Stimulated activated CD4-positive, alpha-beta T cell treated with anti-CD3 and anti-CD28 coated beads, Interleukin-4, amount 100 ng/mL, for 48 hours (primary cell): Measurements from ENCODE around the gene MBOAT1.
"Not testable (repeated sequence)": the region's sequence is repeated elsewhere in the genome, so short reads cannot be mapped to it uniquely, and the experiment has no call there.

Experiments
- DNase-seq, 2 donors: peaks; one replicate each; pipeline ENCODE4 v3.0.0-alpha.2; 2020; ENCODE audit warnings: low read depth in 2 of 2

MBOAT1 gene

DNA sequence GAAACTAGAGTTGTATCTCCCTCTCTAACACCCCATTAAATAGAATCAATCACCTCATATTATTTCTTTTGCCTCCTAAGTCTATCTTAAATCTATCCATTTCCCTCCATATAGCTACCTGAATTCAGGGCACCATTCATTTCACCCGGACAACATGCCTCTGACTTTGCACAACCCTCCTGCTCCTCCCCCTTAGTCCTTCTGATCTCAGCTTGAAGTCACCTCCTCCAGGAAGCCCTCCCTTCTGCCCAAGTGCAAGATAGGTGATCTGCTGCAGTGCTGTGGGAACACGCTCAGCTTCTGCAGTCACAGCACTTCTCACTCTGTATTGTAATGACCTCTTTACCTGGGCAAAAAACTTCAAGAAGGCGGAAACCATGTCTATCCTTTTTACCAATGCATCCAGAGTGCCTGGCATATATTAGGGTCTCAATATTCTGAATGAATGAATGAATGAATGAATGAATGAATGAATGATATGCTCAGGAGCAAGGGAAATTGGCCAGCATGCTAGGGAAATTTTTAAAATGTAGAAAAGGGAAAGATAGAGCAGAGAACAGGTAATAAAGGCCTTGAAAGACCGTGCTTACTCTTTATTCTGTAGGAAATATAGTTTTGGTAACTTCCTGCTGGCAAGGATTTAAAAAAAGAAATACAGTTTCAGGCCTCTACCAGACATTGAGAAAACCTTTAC is 41.7 kb downstream of the MBOAT1 start:
- no peak for DNase-seq

DNA sequence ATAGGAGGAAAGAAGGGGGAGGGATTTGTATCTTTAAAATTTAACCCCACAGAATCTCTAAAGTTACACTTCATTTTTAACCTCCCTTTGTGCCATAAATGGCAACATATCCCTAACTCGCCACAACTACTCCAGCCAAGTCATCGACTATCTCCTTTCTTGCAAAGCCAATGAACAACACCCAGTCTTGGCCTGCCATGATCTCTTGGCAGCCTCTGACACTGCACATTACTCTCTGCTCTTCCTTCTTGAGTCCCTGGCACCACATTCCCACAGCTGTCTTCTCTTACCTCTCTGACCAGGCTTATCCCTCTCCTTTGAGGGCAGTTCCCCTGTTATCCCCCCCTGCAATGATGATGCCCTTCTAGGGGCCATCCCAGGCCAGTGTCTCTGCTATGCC is 42.5 kb downstream of the MBOAT1 start:
- no peak for DNase-seq

DNA sequence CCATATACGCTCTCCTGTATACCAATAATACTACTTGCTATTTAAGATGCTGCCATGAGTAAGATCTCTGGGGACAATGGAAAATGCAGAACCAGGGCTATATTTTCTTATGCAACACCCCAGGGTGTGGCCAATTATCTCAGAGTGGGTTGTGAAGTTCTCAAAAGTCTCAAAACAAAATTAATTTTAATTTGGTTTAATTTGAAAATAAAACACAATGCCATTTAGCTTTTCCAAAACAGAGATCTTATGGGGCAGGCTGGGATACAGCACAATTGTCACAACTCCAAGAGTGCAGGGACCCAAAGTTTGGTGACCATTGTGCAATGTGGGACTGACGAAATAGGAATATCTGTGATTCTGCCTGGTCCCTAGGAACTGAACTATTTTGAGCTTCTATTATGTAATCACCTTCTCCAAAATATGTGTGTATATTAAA is 43.1 kb downstream of the MBOAT1 start:
- no peak for DNase-seq

DNA sequence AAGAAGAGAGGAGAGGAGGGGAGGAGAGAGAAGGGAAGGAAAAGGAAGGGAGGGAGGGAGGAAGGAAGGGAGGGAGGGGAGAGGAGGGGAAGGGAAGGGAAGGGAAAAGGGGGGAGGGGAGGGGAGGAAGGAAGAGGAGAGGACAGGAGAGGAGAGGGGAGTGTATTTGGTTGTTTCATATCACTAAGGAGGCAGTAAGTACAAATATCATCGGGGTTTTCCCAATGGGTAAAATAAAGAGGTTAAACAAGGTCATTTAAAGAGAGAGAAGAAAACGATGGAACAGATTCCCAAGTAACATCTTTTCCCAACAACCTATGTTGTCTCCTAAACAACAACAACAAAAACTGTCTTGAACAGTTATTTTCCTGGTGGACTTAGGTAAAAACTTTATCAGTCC is 43.6 kb downstream of the MBOAT1 start:
- DNase-seq = no peak

DNA sequence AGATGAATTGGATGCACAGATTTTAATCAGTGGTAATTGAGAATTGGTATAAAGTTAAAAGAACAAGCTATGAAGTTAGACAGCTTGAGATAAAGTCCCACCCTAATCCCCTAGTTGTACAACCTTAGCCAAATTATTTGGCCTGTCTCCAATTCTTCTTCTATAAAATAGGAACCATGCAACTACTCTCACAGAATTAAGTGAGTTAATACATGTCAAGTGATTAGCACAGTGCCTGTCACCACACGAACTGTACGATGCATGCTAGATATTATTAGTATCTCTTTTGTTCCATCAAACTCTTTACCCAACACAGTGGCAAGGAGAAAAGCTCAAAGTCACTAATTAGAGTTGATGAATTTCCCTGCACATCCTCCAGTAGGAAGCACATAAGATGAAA is 44.7 kb downstream of the MBOAT1 start:
- no peak for DNase-seq

DNA sequence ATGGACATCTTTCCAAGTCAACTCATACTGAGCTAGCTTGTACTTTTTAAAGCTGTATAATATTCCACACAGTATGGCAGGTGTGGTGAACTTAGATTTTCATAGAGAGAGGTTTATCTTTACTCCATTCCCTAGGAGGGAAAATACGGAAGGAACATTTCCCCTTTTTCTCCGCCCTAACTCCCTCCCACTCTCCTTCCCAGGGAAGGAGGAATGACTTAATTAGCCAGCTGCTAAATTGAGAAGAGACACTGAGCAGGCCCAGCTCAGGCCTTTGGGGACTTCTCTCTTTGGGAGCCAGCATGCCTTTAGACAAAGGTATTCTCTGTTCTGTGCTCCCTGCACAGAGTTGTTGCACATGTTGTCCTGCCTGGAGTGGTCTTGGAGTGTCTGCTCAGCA is 46.1 kb downstream of the MBOAT1 start:
- no peak for DNase-seq

DNA sequence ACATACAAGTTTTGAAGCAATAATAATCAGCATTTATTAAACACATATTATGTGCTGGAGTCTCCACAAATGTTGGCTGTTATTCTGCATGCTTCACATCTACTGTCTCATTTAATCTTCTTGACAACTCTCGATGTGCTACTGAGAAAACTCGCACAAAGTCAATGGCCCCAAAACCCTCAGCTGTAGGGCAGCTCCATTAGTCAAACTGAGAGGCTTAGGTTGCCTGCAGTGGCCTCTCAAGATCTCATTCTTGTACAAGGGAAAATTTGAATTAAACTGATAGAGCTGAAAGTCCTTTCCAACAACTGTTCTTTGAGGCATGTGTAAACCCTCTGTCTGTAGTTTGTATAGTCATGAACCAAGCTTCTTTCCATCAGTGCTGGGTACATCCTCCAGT is 49.8 kb downstream of the MBOAT1 start:
- no peak for DNase-seq

DNA sequence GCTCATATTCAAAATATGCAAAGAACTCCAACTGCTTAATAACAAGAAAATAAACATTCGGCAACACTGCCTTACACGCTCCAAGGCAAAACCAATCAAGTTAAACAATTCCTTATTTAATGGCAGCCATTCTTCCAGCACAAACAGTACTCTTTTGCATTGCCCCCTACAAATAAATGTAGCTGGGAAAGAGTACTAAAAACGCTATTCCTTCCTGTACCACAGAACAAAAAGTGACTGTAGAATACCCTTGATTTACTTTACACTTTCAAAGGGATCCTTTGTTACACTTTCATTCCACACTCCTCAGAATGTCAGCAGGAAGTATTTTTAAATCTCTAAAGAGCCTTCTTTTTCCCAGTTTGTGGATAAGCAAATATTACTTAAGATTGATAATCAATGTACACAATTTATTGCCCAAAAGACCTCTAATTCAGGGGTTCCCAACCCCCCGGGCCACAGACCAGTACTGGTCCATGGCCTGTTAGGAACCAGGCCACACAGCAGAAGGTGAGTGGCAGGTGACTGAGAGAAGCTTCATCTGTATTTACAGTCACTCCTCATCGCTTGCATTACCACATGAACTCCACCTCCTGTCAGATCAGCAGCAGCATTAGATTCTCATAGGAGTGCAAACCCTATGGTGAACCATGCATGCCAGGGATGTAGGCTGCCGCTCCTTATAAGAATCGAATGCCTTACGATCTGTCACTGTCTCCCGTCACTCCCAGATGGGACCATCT is 51.6 kb downstream of the MBOAT1 start:
- no peak for DNase-seq

DNA sequence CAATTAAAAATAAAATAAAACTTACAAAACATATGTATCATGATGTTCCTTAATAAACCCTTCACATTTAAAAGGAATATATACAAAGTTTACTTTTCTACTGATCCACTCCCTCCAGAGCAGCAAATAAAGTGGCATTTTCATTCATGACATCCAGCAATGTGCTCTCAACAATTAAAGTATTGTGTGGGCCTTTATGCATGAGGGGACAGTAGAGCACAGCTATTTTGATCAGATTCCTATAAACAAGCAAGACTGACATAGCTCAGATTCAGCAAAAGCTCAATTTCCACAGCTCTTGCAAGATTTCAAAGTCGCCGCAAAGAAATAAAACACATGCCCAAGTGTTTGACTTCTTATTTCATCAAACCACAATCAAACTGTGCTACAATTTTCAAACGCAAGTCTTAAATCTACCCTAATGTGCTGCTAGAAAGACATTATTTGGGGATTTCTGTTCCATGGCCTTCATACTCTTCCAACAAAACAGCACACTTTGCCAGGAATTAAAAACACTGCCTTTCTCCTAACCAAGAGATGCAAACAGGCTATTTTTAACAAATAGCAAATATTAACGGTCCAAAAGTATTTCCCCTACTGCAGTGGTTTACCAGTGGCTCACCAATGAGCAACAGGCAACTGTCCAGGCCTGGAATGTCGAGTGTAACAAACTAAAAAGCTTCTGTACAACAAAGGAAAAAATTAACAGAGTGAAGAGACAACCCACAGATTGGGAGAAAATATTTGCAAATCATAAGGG is 52.3 kb downstream of the MBOAT1 start:
- DNase-seq = no peak

DNA sequence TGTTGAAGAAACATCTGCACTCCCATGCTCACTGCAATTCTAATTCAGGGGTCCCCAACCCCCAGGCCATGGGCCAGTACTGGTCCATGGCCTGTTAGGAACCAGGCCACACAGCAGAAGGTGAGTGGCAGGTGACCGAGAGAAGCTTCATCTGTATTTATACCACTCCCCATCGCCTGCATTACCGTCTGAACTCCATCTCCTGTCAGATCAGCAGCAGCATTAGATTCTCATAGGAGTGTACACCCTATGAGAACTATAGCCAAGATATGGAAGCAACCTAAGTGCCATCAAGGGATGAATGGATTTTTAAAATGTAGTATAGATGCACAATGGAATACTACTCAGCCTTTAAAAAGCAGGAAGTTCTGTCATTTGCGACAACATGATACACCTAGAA is 53.2 kb downstream of the MBOAT1 start:
- DNase-seq = no peak

DNA sequence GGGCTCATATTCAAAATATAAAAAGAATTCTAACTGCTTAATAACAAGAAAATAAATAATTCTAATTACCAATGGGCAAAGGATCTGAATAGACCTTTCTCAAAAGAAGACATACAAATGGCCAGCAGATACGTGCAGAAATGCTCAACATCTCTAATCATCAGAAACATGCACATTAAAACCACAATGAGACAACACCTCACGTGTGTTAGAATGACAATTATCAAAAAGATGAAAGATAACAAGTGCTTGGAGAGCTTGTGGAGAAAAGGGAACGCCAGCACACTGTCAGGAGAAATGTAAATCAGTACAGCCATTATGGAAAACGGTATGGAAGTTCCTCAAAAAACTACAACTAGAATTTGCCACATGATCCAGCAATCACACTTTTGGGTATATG is 53.6 kb downstream of the MBOAT1 start:
- no peak for DNase-seq

DNA sequence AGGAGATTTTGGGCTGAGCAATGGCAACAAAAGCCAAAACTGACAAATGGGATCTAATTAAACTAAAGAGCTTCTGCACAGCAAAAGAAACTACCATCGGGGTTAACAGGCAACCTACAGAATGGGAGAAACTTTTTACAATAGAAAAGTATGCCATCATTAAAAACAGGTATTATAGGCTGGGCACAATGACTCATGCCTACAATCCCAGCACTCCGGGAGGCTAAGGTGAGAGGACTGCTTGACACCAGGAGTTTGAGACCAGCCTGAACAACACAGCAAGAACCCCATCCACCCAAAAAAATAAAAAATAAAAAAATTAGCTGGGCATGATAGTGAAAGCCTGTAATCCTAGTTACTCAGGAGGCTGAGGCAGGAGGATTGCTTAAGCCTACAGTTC is 55.4 kb downstream of the MBOAT1 start:
- no peak for DNase-seq

DNA sequence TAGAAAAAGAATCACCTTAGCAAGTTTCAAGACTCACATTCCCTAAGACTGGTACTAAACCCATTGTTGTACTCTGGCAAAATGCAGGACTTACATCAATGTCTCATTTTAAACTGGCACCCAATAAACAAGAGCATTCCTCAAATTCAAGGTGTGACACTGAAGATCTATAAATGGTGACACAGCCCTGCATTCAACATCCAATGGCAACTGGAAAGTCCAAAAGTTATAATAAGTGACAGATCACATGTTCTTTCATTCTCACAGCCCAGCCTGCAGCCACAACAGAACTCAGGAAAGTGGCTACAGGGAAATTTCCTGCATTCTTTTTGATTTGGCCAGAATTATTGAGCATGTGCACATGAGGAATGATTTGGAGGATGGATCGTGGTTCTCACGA is 57.5 kb downstream of the MBOAT1 start:
- no peak for DNase-seq

DNA sequence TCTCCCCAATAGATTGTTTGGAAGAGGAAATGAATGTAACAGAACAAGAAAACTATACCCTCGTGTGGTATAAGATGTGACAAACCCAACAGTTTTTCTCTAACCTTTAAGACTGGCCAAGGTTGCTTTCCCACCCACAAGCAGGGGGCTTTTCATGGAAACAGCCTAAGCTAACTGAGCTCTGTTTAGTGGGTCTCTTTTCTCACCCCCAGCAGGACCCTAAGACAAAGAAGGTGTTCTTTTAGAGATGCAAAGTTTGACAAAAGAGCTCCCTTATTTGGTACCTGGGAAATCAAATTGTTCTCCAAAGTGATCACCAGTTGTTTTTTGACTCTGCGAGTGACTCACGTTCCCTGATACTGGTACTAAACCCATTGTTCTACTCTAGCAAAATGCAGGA is 59.1 kb downstream of the MBOAT1 start:
- no peak for DNase-seq

DNA sequence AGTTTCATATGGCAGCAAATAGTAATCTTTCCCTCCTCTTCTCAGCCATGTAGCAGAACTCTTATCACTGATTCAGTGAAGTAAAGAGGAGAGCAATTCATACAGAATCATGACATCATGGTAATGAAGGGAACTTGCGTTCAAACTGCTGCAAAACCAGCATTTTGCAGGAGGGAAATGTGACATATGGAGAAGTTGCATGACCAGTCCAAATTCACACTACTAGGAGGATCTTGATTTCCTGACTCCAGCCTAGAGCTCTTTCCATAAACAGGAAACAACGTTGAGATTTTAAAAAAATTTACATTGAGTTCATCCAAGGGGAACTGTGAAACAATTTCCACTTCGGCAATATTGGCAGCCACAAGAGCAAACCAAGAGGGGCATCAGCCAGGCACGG is 63.8 kb downstream of the MBOAT1 start:
- no peak for DNase-seq

DNA sequence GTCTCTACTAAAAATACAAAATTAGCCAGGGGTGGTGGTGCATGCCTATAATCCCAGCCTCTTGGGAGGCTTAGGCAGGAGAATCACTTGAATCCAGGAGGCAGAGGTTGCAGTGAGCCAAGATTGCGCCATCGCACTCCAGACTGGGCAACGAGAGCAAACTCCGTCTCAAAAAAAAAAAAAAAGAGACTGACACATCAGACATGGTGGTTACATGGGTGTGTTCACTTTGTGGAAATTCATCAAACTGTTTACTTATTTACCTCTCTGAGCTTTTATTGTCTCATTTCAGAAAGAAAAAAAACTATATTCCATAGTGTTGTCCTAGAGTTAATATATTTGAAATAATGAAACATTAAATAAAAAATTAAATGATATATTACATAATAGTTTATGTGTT is 64.8 kb downstream of the MBOAT1 start:
- no peak for DNase-seq

DNA sequence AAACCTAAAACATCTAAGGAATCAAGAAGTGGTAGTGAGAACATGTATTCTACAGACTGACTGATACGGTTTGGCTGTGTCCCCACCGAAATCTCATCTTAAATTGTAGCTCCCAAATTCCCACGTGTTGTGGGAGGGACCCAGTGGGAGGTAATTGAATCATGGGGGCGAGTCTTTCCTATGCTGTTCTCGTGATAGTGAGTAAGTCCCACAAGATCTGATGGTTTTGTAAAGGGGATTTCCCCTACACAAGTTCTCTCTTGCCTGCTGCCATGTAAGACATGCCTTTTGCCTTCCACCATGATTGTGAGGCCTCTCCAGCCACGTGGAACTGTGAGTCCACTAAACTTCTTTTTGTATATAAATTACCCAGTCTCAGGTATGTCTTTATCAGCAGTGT is 65.4 kb downstream of the MBOAT1 start:
- DNase-seq = not testable (repeated sequence)

DNA sequence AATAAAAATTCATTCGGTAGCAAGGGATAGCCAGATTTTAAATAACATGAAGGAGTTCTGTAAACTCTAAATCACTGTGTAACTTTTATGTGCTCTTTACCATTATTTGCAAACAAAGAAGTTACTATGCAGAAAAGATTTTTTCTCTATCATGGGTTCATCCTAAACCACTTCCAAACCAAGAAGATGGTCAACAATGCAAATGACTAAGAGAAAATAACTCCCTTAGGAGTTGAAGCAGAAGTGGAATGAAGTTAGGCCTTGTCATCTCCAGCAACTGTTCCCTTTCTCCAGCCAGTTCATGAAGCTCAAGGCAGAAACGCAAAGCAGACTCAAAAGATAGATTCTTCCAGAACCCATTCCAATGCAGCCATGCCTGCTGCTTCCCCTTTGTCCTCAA is 66.0 kb downstream of the MBOAT1 start:
- DNase-seq = no peak

DNA sequence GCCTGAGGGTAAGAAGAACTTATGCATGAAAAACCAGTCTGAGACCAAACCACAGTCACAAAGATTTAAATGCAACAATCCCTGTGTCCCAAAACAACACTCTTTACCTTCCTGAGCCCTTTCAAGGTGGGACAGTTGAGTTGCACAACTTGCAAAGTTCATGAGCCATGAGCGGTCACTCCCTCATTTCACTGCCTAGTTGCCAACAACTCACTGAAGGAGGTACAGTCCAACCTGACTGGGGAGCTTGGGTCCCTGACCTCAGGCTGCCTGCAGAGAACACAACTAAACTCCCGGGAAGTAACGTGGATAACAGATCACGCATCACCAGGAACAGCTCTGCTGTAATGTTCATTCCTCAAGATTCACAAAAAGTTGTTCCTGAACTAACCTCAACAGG is 69.4 kb downstream of the MBOAT1 start:
- DNase-seq = no peak

DNA sequence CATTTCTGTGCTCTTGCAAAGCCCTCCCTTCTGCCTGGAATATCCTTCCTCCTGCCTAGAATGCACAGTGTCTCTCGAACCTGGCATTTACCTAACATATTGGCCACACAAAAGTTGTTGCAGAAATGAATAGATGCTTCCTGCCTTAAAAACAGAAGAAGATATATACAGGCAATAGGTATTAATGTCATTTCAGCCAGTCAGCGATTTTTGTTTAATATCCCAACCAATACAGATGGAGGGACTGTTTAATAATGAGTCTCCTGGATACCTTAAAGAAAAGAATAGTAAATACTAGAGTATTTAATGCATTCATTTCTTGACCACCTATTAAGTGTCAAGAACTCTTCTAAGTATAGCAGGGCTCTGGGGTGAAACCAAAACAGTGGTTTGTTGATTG is 70.3 kb downstream of the MBOAT1 start:
- DNase-seq = no peak

DNA sequence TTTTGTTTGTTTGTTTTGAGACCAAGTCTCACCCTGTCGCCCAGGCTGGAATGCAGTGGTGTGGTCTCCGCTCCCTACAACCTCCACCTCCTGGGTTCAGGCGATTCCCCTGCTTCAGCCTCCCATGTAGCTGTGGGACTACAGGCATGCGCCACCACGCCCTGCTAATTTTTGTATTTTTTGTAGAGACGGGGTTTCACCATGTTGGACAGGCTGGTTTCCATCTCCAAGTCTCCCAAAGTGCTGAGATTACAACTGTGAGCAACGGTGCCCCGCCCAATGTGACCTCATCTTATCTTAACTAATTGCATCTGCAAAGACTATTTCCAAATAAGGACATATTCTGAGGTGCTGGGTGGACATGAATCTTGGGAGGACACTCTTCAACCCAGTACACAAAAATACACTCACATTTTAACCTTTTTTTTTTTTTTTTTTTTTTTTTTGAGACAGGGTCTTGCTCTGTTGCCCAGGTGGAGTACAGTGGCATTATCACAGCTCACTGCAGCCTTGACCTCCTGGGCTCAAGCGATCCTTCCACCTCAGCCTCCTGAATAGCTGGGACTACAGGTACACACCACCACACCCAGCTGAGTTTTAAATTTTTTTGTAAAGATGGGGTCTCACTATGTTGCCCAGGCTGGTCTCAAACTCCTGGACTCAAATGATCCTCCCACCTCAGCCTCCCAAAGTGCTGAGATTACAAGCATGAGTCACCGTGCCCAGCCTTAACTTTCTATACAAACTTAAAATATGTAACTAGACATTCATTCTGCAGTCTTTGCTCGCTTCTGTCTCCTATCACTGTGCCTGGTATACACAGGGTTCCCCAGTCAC is 72.9 kb downstream of the MBOAT1 start:
- not testable (repeated sequence) for DNase-seq

DNA sequence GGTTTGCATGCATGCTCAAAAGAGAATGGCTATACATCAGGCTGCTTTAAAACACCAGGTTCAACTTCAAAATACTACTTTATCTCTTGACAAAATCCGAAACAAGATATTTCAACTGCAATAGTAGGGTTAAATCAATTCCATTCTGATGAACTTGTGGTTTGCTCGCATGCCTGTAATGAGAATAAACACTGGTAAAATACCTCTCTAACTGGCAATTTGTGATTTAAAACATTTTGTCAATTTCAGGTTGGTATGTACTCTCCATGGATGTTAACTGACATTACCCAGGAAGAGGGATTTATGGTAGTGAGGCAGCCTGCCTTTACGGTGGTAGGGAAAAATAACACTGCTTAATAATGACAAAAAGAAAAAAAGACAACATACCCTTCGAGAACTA is 74.4 kb downstream of the MBOAT1 start:
- no peak for DNase-seq
